PC-3 (cell line): ENCODE measurements around the gene DLG2. TPM values are rescaled to one million over a fixed set of nuclear protein-coding genes. Genes with fewer than 3 reads are reported as not detected.

Experiments
- ATAC-seq: fragments of 200-7000 bp; cut with Tn5 transposase; 2 replicates; pipeline ENCODE4 v1.9.1; 2020; ENCODE audit warnings: mild to moderate bottlenecking, moderate library complexity
- BruUV-seq: library from RNA; stranded (reverse); fragments of 400-500 nt; replicated peaks from 2 replicates; lab custom pipeline; 2021; lab: Mats Ljungman, UMichigan
- CTCF ChIA-PET: fragments of 300-600 bp; sonication (Branson Sonifier 250); formaldehyde crosslinking; loops from one replicate; lab custom pipeline; 2022; ENCODE audit warnings: antibody characterized with exemption; lab: Charles Lee
- POLR2A ChIA-PET: fragments of 300-600 bp; sonication (Branson Sonifier 250); formaldehyde crosslinking; loops from one replicate; lab custom pipeline; 2022; ENCODE audit warnings: antibody characterized with exemption; ENCODE audit not compliant: unreplicated experiment; lab: Charles Lee
- DNase-seq: peaks from one replicate; pipeline ENCODE4 v3.0.0-alpha.2; 2015
- H2AFZ ChIP-seq: fragments of 300-600 bp; sonication (generic); 2 replicates; pipeline ENCODE4 v1.6.0; 2016; ENCODE audit warnings: antibody characterized with exemption, low read length
- H3F3A ChIP-seq: fragments of 300-600 bp; sonication (generic); one replicate; pipeline ENCODE4 v1.6.0; 2017; ENCODE audit warnings: antibody characterized with exemption, low read length, control low read depth, mild to moderate bottlenecking; ENCODE audit not compliant: unreplicated experiment
- H3K27ac ChIP-seq: fragments of 300-600 bp; sonication (generic); 2 replicates; pipeline ENCODE4 v1.5.1; 2016; ENCODE audit warnings: mild to moderate bottlenecking, low read length
- H3K27me3 ChIP-seq: fragments of 300-600 bp; sonication (generic); 2 replicates; pipeline ENCODE4 v1.6.1; 2016; ENCODE audit warnings: low read length, mixed read lengths
- H3K36me3 ChIP-seq: fragments of 300-600 bp; sonication (generic); 2 replicates; pipeline ENCODE4 v1.6.1; 2016; ENCODE audit warnings: low read depth, mixed run types, low read length, mixed read lengths
- H3K4me1 ChIP-seq: fragments of 300-600 bp; sonication (generic); 2 replicates; pipeline ENCODE4 v1.5.1; 2016; ENCODE audit warnings: low read length; ENCODE audit not compliant: insufficient read depth
- H3K4me2 ChIP-seq: fragments of 300-600 bp; sonication (generic); 2 replicates; pipeline ENCODE4 v1.6.0; 2016; ENCODE audit warnings: low read length
- H3K4me3 ChIP-seq: fragments of 300-600 bp; sonication (generic); 2 replicates; pipeline ENCODE4 v1.5.1; 2016; ENCODE audit warnings: mild to moderate bottlenecking, low read length, mixed read lengths
- H3K79me2 ChIP-seq: fragments of 300-600 bp; sonication (generic); 2 replicates; pipeline ENCODE4 v1.6.1; 2017; ENCODE audit warnings: low read length, mixed read lengths
- H3K9ac ChIP-seq: fragments of 300-600 bp; sonication (generic); 2 replicates; pipeline ENCODE4 v1.6.0; 2016; ENCODE audit warnings: mild to moderate bottlenecking, low read length
- H3K9me2 ChIP-seq: fragments of 300-600 bp; sonication (generic); replicated peaks from 2 replicates; pipeline ENCODE4 v1.6.1; 2016; ENCODE audit warnings: mixed run types, low read length, mixed read lengths
- H3K9me3 ChIP-seq: fragments of 300-600 bp; sonication (generic); 2 replicates; pipeline ENCODE4 v1.6.1; 2016; ENCODE audit warnings: low read length, mixed read lengths
- H4K20me1 ChIP-seq: fragments of 300-600 bp; sonication (generic); 2 replicates; pipeline ENCODE4 v1.6.1; 2016; ENCODE audit warnings: low read length, mixed read lengths
- EZH2 ChIP-seq: fragments of 300-600 bp; sonication (generic); IDR thresholded peaks from one replicate; pipeline ENCODE4 v1.6.1; 2017; ENCODE audit warnings: antibody characterized with exemption, mild to moderate bottlenecking, low read length; ENCODE audit not compliant: unreplicated experiment
- EZH2phosphoT487 ChIP-seq: fragments of 300-600 bp; sonication (generic); IDR thresholded peaks from 2 replicates; pipeline ENCODE4 v1.6.1; 2018; ENCODE audit warnings: mild to moderate bottlenecking, antibody characterized with exemption, low read length, borderline replicate concordance
- intact Hi-C: fragments of 100-400 bp; cut with micrococcal nuclease; formaldehyde crosslinking; loops from 2 replicates; pipeline ENCODE4 v1.9.0; 2023
- total RNA-seq: library from RNA; depleted of rRNA; stranded (reverse); fragments of >200 nt; gene quantifications from 2 replicates; pipeline ENCODE4 v1.2.3, GENCODE V29; 2014
- TF ChIP-seq, protein P1 (sequence below): fragments of 300-600 bp; sonication (generic); conservative IDR thresholded peaks from 2 replicates; pipeline ENCODE4 v1.5.1; 2017; ENCODE audit warnings: antibody characterized with exemption, low read depth, mild to moderate bottlenecking, low read length

Gene DLG2
- total RNA-seq, 1 experiment from 2014 or later: 0.58 TPM

DNA sequence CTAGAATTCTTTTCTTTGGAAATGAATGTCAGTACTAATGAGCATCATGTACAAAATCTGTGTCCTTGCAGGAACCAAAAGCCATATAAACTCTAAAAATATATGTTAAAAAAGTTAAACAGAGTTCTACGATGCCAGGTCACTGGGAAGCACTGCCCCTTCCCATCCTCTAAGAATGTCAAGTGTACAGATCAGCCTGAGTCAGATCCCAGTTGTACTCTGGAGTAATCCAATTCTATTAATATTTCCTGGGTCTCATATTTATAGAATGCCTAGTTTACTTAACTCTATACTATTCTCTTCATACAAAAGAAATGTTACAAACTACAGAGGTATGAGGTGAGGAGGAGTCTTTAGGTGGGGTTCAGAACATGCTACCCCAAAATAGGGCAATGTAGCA, 460.1 kb downstream of the DLG2 start:
- peak; percentile 37 for ATAC-seq
- ChIA-PET CTCF (no interaction called here), POLR2A (no interaction called here)
- no peaks in the 10 kb centered on the region for H3K36me3 ChIP-seq
- TF ChIP-seq EZH2: no peak
- TF ChIP-seq, protein P1, sequence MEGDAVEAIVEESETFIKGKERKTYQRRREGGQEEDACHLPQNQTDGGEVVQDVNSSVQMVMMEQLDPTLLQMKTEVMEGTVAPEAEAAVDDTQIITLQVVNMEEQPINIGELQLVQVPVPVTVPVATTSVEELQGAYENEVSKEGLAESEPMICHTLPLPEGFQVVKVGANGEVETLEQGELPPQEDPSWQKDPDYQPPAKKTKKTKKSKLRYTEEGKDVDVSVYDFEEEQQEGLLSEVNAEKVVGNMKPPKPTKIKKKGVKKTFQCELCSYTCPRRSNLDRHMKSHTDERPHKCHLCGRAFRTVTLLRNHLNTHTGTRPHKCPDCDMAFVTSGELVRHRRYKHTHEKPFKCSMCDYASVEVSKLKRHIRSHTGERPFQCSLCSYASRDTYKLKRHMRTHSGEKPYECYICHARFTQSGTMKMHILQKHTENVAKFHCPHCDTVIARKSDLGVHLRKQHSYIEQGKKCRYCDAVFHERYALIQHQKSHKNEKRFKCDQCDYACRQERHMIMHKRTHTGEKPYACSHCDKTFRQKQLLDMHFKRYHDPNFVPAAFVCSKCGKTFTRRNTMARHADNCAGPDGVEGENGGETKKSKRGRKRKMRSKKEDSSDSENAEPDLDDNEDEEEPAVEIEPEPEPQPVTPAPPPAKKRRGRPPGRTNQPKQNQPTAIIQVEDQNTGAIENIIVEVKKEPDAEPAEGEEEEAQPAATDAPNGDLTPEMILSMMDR: no peak
- TF ChIP-seq EZH2phosphoT487: no peak
- no peaks in the 10 kb centered on the region for H3K9me2 ChIP-seq
- H3K4me1 ChIP-seq: peaks cover 45% of the 10 kb centered on the region
- peak overlapping the region; percentile 4; the same call in 1 of the 2 replicates for H3K27ac ChIP-seq
- intact Hi-C loops: no loop called here
- no peaks in the 10 kb centered on the region for H4K20me1 ChIP-seq
- no peaks in the 10 kb centered on the region for H3K9me3 ChIP-seq
- peaks cover 9% of the 10 kb centered on the region for H3F3A ChIP-seq
- H3K4me3 ChIP-seq: no peak overlapping the region
- no peak overlapping the region for H3K9ac ChIP-seq
- no peak overlapping the region for H2AFZ ChIP-seq
- H3K27me3 ChIP-seq: no peaks in the 10 kb centered on the region
- no TSS peak for BruUV-seq
- peak overlapping the region; percentile 24; the same call in 1 of the 2 replicates for H3K4me2 ChIP-seq
- no peaks in the 10 kb centered on the region for H3K79me2 ChIP-seq
- peak; percentile 51 for DNase-seq

DNA sequence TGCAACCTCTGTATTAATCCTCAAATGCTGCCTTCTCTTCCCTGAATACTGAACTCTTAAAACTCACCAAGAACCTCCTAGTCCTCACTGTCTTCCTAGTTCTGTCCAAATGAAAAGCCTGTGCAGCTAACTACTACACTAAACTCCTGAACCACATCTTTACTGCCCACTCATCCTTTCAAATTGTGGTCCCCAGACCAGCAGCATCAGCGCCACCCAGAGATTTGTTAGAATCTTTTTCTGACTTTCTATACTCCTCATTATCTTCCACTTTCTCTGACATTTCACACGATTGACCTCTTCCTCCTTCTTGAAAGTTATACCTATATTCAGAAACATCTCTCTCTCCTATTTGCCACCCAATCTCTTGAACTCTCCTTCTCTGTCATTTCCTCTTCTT, 461.3 kb downstream of the DLG2 start:
- H4K20me1 ChIP-seq: no peaks in the 10 kb centered on the region
- ATAC-seq (no peak), DNase-seq (no peak)
- no peaks in the 10 kb centered on the region for H3K79me2 ChIP-seq
- no peak overlapping the region for H3K27ac ChIP-seq
- H3K9ac ChIP-seq: no peak overlapping the region
- peaks cover 5% of the 10 kb centered on the region for H3F3A ChIP-seq
- no peaks in the 10 kb centered on the region for H3K9me2 ChIP-seq
- H3K9me3 ChIP-seq: no peaks in the 10 kb centered on the region
- H3K4me2 ChIP-seq: no peak overlapping the region
- no peak overlapping the region for H3K4me3 ChIP-seq
- H3K27me3 ChIP-seq: no peaks in the 10 kb centered on the region
- BruUV-seq: no TSS peak
- H2AFZ ChIP-seq: no peak overlapping the region
- ChIA-PET POLR2A (no interaction called here), CTCF (no interaction called here)
- peaks cover 33% of the 10 kb centered on the region for H3K4me1 ChIP-seq
- intact Hi-C loops: no loop called here
- no peaks in the 10 kb centered on the region for H3K36me3 ChIP-seq
- TF ChIP-seq EZH2phosphoT487: no peak
- TF ChIP-seq, protein P1: no peak
- TF ChIP-seq EZH2: no peak

DNA sequence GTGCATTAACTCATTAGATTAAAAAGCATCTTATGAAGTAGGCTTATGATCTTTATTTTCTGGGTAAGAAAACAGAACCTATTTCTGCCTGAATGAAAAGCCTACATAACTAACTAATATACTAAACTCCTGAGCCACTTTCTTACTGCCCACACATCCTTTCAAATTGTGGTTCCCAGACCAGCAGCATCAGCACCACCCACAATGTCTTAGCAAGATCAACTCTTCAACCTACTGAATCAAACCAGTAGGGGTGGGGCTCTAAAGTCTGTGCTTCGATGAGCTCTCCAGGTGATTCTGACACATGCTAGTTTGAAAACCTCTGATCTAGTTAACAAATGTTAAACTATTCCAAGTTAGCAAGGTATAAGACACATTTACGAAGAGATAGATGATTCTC, 462.4 kb downstream of the DLG2 start:
- no peaks in the 10 kb centered on the region for H4K20me1 ChIP-seq
- no TSS peak for BruUV-seq
- H3K4me3 ChIP-seq: no peak overlapping the region
- no peaks in the 10 kb centered on the region for H3K36me3 ChIP-seq
- peaks cover 23% of the 10 kb centered on the region for H3K4me1 ChIP-seq
- no peak overlapping the region for H3K9ac ChIP-seq
- no peaks in the 10 kb centered on the region for H3K9me3 ChIP-seq
- no peak overlapping the region for H2AFZ ChIP-seq
- no peak overlapping the region for H3K4me2 ChIP-seq
- H3K27ac ChIP-seq: no peak overlapping the region
- intact Hi-C loops: no loop called here
- no peak for TF ChIP-seq EZH2phosphoT487
- TF ChIP-seq EZH2: no peak
- TF ChIP-seq, protein P1: no peak
- ATAC-seq (no peak), DNase-seq (no peak)
- H3K79me2 ChIP-seq: no peaks in the 10 kb centered on the region
- ChIA-PET POLR2A (no interaction called here), CTCF (no interaction called here)
- no peaks in the 10 kb centered on the region for H3K9me2 ChIP-seq
- H3K27me3 ChIP-seq: no peaks in the 10 kb centered on the region
- H3F3A ChIP-seq: no peaks in the 10 kb centered on the region
